Suprapubic skin (tissue), 3 donors: Measurements from ENCODE around the gene MARCHF2.

Experiments
- CTCF ChIP-seq, 2 donors: fragments of 200-600 bp in 1 of 2; fragments of 450-650 bp in 1 of 2; sonication (generic) in 1 of 2; IDR thresholded peaks; one replicate each; pipeline ENCODE4 v1.5.1; 2016 to 2019; ENCODE audit warnings: antibody characterized with exemption in 2 of 2, mild to moderate bottlenecking in 1 of 2, moderate library complexity in 1 of 2
- EP300 ChIP-seq: sonication (generic); formaldehyde crosslinking; IDR thresholded peaks from one replicate; pipeline ENCODE4 v1.6.1; 2017; ENCODE audit warnings: antibody characterized with exemption
- POLR2A ChIP-seq, 2 donors: fragments of 450-650 bp; IDR thresholded peaks; one replicate each; pipeline ENCODE4 v1.6.1; 2017; ENCODE audit warnings: antibody characterized with exemption in 2 of 2, mild to moderate bottlenecking in 2 of 2, moderate library complexity in 2 of 2

GRCh38 chr19:8366121-8366581 is 47.0 kb upstream of the MARCHF2 start:
- no peak for TF ChIP-seq CTCF (IDR thresholded peaks at IDR 0.05)
- no peak for TF ChIP-seq POLR2A (IDR thresholded peaks at IDR 0.05)
- TF ChIP-seq EP300 = no peak
